ENCODE results near the gene BCAS3.

BCAS3 gene

DNA sequence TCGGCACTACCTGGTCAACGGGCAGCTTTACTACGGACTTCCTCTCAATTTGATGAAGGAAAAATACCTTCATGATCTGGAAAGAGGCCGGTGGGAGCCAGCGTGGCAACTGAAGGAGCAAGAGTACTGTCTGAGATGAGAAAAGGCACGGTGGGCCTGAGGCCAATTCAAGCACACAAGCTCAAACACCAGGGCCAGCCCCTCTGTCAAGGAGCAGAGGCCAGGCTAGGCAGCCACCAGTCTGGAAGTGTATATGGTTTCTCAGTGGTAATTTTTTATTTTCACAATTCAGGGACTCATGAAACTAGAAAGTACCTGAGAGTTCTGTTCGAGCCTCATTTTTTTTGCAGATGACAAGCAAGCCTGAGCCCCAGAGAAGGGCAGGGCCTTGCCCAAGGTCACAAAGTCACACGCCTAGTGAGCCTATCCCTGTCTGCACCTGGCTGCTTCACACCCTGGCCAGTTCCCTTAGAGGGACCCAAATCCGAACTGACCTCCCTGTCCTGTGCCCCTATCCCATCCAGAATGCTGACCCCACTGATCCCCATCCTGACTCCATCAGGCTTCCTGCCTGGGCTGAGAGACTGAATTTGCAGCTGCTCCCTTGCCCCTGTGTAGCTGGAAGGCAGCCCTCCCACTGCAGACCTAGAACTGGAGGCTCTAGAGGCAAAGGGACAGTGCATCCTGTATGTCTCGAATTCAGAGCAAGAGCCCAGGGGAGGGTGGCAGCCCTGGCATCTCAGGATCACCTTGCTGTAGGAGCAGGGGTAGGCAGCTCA, 717.2 kb downstream of the BCAS3 start:
- DNase-seq = no peak

DNA sequence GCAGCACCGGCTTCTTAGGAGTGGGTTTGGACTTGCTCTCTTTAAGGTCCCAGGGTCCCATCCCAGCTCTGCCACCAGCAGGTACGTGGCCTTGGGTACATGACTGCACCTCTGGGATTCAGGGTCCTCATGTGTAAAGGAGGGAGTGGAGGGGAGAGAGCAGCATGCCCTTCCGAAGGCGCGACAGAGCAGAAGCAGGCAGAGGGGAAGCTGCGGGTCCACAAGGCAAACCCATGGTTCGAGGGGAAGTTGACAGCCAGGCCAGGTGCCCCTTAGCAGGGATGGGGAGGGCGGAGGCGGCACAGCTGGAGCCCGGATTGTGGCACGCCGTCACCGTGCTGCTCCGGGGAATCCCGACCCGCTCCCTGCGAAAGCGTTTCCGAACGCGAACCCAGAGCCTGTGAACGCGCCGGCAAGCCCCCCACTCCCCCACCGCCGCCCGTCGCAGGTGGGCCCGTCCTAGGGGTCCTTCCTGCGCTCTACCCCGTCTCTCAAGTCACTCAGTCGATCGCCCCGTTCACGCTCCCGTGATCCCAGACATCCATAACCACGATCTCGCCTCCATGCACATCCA, 717.8 kb downstream of the BCAS3 start:
- DNase-seq = no peak

DNA sequence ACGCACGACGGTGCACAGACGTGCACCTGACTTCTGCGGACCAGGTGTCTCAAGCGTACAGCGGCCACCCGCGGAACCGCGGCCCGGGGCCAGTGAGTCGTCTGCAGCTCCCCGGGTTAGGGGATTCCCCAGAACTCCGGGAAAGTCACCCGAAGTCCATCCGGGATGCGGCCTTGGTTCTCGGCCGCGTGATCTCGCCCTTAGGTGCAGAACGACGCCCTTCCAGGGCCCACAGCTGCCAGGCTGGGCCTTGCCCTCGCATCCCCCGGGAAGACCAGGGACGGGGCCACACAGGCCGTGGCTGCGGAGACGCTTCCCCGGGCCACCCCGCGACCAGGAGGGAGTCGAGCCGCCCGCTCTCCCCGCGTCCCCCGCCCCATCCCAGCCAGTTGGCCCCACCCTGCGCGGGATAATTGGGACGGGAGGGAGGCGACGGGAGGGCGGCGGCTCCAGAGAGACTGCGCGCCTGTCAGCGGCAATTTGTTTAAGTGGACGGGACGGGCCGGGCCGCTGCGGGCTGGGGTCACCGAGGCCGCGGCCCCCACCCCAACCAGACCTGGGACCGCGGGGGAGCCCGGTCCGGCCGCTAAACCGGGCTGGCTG, 718.4 kb downstream of the BCAS3 start:
- no peak for DNase-seq

DNA sequence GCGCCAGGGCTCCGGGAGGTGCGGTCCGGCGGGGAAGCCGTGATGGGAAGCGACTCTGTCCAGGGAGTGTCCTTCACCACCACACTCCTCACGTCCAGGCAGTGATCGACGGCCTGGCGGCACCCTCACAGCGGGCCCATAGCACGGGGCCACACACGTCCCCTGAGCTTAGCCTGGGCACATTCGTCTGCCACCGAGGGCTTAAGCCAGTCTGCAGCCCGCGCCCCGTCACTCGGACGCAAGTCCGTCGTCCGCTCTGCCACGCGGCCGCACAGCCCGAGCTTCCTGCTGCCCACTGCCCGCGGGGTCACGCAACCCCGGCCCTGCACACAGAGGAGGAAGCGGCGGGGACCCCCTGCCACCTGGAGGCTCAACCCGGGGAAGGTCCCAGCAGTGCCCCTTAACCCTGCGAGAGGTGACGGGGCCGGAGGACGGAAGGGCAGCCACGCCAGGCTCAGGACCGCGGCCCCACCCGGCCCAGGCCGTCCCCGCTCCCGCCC, 719.0 kb downstream of the BCAS3 start:
- no peak for DNase-seq

DNA sequence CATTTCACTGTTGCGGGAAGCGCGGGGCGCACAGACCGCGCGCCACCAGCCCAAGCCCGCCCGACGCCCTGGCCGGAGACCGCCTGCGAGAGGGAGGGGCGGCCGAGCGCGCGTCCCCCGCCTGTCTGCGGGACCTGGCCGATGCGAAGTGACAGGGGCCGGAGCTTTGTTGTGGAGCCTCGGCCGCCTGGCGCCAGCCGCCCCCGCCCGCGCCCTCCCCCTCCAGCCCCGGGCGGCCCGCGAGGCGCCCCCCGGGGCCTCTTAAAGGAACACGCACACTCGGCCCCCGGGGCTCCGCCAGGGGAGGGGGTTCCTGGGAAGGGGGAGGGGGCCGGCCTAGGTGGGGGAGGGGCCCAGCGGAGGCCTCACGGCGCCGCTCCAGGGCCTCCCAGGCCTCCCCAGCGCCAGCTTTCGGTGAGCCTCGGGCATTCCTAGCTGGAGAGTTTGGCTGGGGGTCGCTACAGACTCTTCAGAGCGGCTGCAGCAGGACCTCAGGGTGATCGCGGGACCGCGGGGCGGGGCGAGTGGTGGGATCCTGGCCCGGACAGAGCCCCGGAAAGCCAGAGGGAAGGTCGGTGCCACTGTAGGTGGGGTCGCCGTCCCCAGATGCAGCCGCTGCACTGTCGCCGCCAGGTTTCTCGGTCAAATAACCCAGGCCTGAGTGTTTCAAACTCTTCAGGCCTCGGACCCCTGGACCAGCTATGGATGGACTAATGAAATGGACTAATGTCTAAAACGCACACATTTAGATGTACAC, 719.6 kb downstream of the BCAS3 start:
- DNase-seq = no peak

DNA sequence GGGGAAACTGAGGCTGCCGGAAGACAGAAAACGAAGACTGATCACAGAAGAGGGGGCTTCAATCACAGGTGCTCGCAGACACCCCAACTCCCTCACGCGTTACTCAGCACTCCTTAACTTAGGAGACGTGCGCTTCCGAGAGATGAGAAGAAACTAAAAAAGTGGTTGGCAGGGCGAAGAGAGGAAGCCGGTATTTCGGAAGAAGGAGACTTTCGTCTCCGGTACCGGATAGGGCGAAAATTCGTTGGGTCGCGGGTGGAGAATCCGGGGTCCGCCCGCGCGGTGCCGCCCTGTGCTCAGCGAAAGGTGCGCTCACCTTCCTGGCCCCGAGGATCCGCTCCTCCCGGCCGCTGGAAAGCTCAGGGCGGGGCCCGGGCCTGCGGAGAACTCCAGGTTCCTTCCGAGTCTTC, 721.1 kb downstream of the BCAS3 start:
- DNase-seq = no peak

DNA sequence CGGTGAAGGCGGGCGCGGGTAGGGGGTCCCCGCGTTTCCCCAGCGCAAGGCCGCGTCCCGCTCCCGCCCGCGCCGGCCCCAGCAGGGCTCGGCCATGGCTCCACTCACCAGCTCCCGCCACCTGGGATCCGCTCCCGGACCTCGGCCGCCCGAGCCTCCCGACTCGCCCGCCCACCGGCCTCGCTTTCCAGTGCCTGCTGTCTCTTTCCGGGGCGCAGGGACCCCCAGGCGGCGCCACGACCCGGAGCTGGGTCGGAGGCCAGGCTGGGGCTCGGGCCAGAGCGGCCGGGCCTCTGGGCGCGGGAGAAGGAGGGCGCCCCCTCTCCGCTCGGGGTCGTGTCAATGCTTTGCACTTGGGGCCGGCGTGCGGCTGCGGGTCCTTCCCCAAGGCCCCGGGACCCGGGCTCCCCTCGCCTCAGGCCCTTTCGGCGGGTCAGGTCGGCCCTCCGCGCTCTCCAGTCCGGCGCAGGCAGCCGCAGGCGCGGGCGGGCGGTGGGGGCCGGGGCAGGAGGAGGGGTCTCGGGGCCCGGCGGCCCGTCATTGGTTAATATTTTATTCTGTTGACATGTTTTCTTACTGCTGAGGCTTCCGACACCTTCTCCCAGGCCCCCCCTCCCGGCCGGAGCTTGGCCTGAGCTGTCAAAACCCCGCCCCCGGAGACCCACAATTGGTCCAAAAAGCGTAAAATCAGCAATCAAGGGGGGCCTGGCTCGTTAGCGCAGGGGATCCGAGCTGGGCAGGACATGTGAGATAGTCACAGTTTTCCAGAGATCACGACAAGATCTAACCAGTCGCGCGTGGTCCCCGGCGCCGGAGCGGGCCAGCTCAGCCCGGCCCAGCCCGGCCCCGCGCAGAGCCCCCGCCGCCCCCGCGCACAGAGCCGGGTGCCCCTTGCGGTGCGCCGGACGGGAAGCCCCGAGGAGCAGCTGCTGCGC, 721.7 kb downstream of the BCAS3 start, which contains the start of gene TBX2:
Gene TBX2 (plus strand): TSS at position 713 of the 935 bp plus-strand sequence. CDS start 334 bp downstream, outside the sequence.
- DNase-seq = no peak

DNA sequence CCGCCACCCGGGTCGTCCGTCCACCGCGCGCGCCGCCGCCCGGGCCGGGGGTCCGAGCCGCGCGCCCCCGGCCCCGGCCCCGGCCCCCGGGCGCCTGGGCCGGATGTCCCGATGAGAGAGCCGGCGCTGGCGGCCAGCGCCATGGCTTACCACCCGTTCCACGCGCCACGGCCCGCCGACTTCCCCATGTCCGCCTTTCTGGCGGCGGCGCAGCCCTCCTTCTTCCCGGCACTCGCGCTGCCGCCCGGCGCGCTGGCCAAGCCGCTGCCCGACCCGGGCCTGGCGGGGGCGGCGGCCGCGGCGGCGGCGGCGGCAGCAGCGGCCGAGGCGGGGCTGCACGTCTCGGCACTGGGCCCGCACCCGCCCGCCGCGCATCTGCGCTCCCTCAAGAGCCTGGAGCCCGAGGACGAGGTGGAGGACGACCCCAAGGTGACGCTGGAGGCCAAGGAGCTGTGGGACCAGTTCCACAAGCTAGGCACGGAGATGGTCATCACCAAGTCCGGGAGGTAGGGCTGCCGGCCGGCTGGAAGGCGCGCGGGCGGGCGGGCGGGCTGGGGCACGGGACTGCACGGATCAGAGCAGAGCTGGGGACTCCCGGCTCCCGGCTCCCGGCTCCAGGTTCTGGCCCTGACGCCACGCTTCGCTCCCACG, 722.5 kb downstream of the BCAS3 start:
- DNase-seq = no peak

DNA sequence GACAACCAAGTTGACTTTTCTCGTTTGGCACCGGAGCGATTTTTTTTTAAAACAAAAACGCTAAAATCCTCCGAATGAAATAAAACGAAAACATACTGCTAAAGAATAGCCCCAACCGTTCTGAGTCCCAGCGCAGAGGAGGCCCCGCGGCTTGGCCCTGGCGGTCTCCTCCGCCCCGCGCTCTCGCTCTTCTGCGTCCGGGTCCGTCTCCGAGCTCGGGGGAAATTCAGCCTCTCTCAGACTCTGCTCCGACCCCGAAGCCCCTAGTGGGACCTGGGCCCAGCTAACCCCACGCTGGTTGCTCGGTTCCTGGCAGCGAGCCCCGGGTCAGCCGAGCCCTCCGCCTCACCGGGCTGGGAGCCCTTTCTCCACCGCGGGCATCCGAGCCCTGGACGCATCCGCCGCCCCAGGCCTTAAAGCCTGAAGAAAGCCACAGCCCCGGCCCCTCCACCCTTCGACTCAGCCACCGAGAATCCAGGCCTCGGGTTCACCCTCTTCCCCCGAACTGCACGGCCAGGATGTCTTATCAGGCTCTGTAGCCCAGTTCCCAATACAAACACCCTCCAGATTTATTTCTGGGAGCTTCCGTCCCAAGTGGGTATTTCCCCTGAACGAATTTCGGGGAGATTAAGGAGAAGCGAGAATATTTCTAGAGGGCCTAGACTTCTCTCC, 723.2 kb downstream of the BCAS3 start:
- DNase-seq = no peak

DNA sequence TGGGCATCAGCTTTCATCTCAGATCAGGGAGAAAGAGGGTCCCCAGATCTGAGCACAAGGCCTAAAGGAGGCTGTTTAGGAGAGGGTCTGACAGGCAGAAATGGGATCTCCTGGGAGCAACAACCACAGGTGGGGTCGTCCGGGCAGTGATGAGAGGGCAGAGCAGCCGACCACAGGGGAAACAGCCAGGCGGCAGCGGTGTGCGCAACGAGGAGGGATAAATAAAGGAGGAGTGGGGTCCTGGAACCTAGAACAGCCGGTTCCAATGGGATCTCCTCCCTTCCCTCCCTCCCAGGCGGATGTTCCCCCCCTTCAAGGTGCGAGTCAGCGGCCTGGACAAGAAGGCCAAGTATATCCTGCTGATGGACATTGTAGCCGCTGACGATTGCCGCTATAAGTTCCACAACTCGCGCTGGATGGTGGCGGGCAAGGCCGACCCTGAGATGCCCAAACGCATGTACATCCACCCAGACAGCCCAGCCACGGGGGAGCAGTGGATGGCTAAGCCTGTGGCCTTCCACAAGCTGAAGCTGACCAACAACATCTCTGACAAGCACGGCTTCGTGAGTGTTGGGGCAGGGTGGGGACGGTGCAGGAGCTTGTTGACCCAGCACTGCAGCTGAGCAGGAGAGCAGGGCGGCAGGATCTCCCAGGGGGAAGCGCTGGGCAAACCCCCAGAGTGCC, 723.9 kb downstream of the BCAS3 start:
- DNase-seq = no peak

DNA sequence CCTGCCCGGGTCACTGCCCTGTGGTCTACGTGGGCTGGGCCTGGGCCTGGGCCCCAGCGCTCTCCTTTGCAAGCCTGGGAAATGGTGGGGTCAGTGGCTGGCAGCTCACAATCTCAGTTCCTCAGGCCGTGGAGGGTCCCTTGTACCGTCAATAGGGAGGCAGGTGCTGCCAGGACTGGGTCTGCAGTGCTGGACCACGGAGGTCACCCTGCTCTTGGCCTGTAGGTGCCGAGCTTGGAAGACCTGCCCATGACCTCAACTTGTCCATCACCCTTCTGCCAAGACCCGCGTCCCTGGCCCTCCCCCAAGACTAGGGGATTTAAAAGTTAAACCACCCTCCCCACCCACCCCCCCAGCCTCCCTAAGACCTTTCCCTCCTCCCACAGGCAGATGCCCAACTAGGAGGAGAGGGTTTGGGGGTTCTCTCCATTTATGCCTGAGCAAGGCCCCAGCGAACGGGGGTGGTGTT, 724.5 kb downstream of the BCAS3 start:
- DNase-seq = no peak

DNA sequence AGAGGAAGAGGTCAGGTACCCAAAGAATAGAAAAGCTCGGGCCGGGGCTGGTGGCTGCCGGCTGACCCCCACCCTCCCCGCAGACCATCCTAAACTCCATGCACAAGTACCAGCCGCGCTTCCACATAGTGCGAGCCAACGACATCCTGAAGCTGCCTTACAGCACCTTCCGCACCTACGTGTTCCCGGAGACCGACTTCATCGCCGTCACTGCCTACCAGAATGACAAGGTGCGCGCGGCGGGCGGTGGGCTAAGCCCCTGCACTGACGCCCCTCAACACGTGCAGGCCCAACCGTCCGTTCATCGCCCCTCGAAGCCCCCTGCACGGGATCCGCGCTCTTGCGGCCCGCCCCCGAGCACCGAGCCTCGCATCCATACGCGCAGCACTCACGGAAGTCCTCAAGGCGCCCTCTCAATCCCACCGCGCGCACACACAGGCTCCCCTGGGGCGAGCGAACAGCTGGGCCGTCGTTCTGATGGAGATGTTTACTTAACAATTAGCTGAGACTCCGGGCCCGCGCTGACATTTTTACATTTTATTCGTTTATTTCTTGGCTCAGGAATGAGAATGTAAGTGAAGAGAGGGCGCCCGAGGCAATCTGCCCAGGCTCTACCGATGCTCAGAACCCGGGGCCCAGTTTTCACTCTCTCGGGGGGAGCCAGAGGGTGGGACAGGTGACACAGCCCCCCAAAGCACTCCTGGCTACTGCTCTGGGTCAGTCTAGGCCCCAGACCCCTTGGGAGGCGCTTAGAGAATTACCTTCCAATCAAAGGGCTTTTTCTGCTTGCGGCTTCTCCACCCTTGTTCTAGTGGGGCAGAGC, 725.5 kb downstream of the BCAS3 start:
- no peak for DNase-seq

DNA sequence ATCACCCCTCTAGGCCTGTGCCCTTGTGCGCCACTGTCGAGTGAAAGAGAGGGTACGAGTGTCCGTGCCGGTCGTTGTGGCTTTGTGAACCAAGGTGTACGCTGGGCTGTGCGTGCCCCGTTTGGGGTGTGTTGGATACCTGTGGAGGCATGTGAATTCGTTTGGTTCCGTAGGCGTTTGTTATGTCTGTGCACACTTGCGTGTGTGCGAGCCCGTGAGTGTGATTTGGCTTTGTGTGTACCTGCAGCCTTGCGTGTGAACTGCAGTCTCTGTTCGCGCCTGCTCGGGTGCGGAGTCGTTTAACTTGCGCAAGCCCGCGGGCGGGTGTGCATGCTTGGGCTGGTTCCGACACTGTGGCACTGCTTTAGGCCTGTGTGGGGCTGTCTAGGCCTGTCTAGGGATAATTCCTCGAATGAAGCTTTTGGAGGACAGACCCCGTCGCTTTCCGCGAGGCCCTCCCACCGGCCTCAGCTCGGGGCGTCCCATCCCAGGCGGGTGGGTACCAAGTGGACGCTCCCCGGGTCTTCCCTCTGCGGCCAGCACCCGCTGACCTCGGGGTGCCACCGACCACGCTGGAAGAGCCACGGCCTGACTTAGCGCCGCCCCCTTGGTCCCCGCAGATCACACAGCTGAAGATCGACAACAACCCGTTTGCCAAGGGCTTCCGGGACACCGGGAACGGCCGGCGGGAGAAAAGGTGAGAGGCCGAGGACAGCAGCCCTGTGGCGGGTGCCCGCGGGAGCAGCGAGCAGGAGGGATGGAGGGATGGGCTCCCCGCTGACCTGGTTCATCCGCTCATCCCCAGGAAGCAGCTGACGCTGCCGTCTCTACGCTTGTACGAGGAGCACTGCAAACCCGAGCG, 726.4 kb downstream of the BCAS3 start:
- no peak for DNase-seq

DNA sequence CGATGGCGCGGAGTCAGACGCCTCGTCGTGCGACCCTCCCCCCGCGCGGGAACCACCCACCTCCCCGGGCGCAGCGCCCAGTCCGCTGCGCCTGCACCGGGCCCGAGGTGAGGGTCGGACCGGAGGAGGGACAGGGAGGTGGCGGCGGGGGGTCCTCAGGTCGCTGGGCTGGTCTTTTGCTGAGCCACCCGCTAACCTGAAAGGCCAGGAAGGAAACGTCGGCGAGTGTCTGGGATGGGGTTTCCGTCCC, 726.9 kb downstream of the BCAS3 start:
- DNase-seq = no peak

DNA sequence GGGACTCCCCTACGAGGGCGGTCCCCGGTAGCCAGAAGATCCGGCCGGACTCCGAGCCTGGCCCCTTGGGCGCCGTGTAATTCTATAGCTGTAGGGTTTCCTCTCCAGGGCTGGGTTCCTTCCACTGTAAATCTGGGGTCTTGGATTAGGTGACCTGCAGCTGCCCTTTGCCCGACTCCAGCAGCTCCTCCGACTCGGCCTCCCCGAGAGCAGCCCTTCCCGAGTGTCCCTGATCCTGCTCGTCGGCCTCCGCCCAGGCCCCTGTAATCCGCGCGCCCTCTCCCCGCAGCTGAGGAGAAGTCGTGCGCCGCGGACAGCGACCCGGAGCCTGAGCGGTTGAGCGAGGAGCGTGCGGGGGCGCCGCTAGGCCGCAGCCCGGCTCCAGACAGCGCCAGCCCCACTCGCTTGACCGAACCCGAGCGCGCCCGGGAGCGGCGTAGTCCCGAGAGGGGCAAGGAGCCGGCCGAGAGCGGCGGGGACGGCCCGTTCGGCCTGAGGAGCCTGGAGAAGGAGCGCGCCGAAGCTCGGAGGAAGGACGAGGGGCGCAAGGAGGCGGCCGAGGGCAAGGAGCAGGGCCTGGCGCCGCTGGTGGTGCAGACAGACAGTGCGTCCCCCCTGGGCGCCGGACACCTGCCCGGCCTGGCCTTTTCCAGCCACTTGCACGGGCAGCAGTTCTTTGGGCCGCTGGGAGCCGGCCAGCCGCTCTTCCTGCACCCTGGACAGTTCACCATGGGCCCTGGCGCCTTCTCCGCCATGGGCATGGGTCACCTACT, 727.4 kb downstream of the BCAS3 start:
- DNase-seq = no peak

DNA sequence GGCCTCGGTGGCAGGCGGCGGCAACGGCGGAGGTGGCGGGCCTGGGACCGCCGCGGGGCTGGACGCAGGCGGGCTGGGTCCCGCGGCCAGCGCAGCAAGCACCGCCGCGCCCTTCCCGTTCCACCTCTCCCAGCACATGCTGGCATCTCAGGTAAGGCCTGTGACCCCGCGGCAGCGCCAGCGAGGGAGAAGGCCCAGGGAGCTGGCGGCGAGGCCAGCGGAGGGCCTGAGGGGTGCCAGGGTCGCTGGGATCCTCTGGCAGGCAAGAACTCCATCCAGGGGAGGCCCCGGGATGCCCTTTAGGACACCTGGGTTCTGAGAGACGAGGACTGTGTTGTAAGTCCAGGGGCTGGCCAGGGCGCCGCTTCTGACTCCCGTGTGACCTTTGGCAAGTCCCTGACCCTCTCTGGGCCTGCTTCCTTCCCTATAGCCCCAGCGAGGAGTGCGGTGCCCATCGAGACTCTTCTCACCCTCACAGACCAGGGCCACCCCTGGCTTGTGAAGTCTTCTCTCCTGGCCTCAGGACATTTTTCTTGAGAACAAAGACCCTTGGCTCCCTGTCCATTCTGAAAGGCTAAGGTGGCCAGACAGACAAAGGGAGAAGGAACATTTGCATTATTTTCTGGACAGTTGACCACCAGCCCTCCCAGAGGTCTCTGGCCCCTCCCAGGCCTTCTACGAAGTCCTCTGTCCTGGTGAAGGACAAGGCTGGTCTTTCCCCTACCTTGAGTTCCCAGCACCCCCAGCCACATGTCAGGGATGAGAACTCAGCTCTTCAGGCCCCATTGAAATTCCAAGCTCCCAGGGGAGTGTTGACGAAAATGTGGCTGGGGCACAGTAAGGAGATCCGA, 728.3 kb downstream of the BCAS3 start:
- DNase-seq = no peak

DNA sequence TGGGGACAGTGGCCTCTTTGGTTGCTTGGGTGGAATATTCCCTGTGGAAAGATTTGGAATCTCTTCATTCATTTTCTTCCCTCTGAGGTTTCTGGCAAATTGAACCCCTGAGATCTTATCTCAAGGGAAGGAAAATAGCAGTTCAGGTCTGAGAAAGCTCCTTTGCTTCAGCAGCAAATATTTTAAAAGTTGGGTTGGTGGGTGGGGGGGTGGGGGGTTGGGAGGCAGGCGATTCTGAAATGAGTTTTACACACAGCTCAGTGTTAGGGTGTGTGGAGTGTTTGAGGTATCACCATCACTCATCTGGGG, 728.8 kb downstream of the BCAS3 start:
- DNase-seq = no peak

All from activated CD4-positive, alpha-beta T cell treated with anti-CD3 and anti-CD28 coated beads, Interleukin-2, amount 50 U/mL, for 16 hours (primary cell).